GM21619 (cell line): ENCODE measurements around the gene TRIM43B.
A peak's percentile ranks its signal among the peaks of the same experiment; 100 is the strongest.
"Not testable (repeated sequence)": the region's sequence is repeated elsewhere in the genome, so short reads cannot be mapped to it uniquely, and the experiment has no call there.

Experiments
- ATAC-seq: cut with Tn5 transposase; IDR thresholded peaks from one replicate; pipeline ENCODE4 v1.9.1; 2021; ENCODE audit not compliant: unreplicated experiment

TRIM43B gene

GRCh38 chr2:95484654-95485053 lies at the start of gene TRIM43B:
Gene TRIM43B (minus strand): TSS chr2:95484754. CDS start chr2:95482714, 2,040 bp downstream.
- ATAC-seq, result not testable (repeated sequence)

- peak; percentile 4 for ATAC-seq
Measured at GRCh38 chr2:95531254-95531771, 46.8 kb upstream of the TRIM43B start.

GRCh38 chr2:95530734-95531133 lies 46.2 kb upstream of the TRIM43B start:
- peak; percentile 59 for ATAC-seq

GRCh38 chr2:95526360-95527341 lies 42.1 kb upstream of the TRIM43B start:
- ATAC-seq, result peak; percentile 57

GRCh38 chr2:95525294-95526035 lies 40.9 kb upstream of the TRIM43B start:
- no peak for ATAC-seq

- ATAC-seq, result no peak
Measured at GRCh38 chr2:95524195-95524594, 39.6 kb upstream of the TRIM43B start.

- no peak for ATAC-seq
Measured at GRCh38 chr2:95514718-95515117, 30.2 kb upstream of the TRIM43B start.

- ATAC-seq, result not testable (repeated sequence)
Measured at GRCh38 chr2:95514226-95514625, 29.7 kb upstream of the TRIM43B start.

GRCh38 chr2:95509408-95509807 lies 24.9 kb upstream of the TRIM43B start:
- ATAC-seq, result no peak

GRCh38 chr2:95505222-95505621 lies 20.7 kb upstream of the TRIM43B start:
- ATAC-seq, result no peak

- ATAC-seq, result no peak
Measured at GRCh38 chr2:95500854-95501253, 16.3 kb upstream of the TRIM43B start.

- not testable (repeated sequence) for ATAC-seq
Measured at GRCh38 chr2:95492076-95492475, 7.5 kb upstream of the TRIM43B start.

GRCh38 chr2:95475025-95475424 lies 9.5 kb downstream of the TRIM43B start:
- ATAC-seq, result not testable (repeated sequence)

- not testable (repeated sequence) for ATAC-seq
Measured at GRCh38 chr2:95467984-95468383, 16.6 kb downstream of the TRIM43B start.

- not testable (repeated sequence) for ATAC-seq
Measured at GRCh38 chr2:95466572-95466971, 18.0 kb downstream of the TRIM43B start.

GRCh38 chr2:95463292-95463691 lies 21.3 kb downstream of the TRIM43B start:
- ATAC-seq, result not testable (repeated sequence)

- ATAC-seq, result not testable (repeated sequence)
Measured at GRCh38 chr2:95445317-95445716, 39.2 kb downstream of the TRIM43B start.

- not testable (repeated sequence) for ATAC-seq
Measured at GRCh38 chr2:95442474-95443099, 42.0 kb downstream of the TRIM43B start.

- ATAC-seq, result not testable (repeated sequence)
Measured at GRCh38 chr2:95435872-95436209, 48.7 kb downstream of the TRIM43B start.

GRCh38 chr2:95435162-95435871 lies 49.2 kb downstream of the TRIM43B start:
- not testable (repeated sequence) for ATAC-seq
